ENCODE data around the gene NDUFS3. TPM values are rescaled to one million over a fixed set of nuclear protein-coding genes. Genes with fewer than 3 reads are reported as not detected.
"Not testable (repeated sequence)": the region's sequence is repeated elsewhere in the genome, so short reads cannot be mapped to it uniquely, and the experiment has no call there.

Gene NDUFS3
- 10 to 100 TPM; 38.7 to 75.6 (median 53.2) TPM for total RNA-seq

- Histone ChIP-seq H3K27ac (peak within 1 kb of the TSS; percentile 19 to 90 (median 89)), H3K27me3 (no peaks in the 10 kb centered on the region), H3K9me3 (no peaks in the 10 kb centered on the region), H3K36me3 (peaks cover 0 to 72% of the 10 kb centered on the region in 2 donors), H3K4me3 (peak within 1 kb of the TSS; percentile 54 to 93), H3K4me1 (peaks cover 5 to 38% (median 17%) of the 10 kb centered on the region in 3 donors)
- 0% methylated on average over 5 to 17 of the region's 72 CpGs for WGBS, 2 donors (ENCODE audit: low coverage in 1 of 2)
- peak; percentile 94 for ATAC-seq
- TF ChIP-seq POLR2AphosphoS5 (IDR thresholded peaks at IDR 0.05) (peak; percentile 88), EP300 (IDR thresholded peaks at IDR 0.05) (no peak), POLR2A (IDR thresholded peaks at IDR 0.05) (peak; percentile 24 to 49), CTCF (IDR thresholded peaks at IDR 0.05) (peak in 1 of 4 experiments; percentile 17)
Observed at GRCh38 chr11:47578524-47579494, at the start of gene NDUFS3, which contains the start of gene KBTBD4. Gene NDUFS3, plus strand, starts transcription at chr11:47579074. Its CDS starts 18 bp downstream, at chr11:47579092. Gene KBTBD4, minus strand, starts transcription at chr11:47578970. Its CDS starts 19 bp downstream, at chr11:47578951.

- Histone ChIP-seq H3K36me3 (no peaks in the 10 kb centered on the region), H3K9me3 (no peaks in the 10 kb centered on the region), H3K27ac (peak overlapping the region in 2 of 4 donors; percentile 52 to 81), H3K4me1 (peaks cover 17 to 99% (median 34%) of the 10 kb centered on the region in 3 donors), H3K27me3 (no peaks in the 10 kb centered on the region), H3K4me3 (no peak overlapping the region)
- 83 to 88% methylated on average over 4 of the region's 4 CpGs for WGBS, 2 donors (ENCODE audit: low coverage in 1 of 2)
- ATAC-seq, result no peak
- no peak for TF ChIP-seq CTCF (IDR thresholded peaks at IDR 0.05)
- no peak for TF ChIP-seq POLR2A (IDR thresholded peaks at IDR 0.05)
- no peak for TF ChIP-seq EP300 (IDR thresholded peaks at IDR 0.05)
- no peak for TF ChIP-seq POLR2AphosphoS5 (IDR thresholded peaks at IDR 0.05)
Observed at GRCh38 chr11:47529951-47530350, 48.9 kb upstream of the NDUFS3 start.

GRCh38 chr11:47530721-47531120 lies 48.2 kb upstream of the NDUFS3 start:
- Histone ChIP-seq H3K27ac (peak overlapping the region in 3 of 4 donors; percentile 46 to 72 (median 52)), H3K4me1 (peaks cover 14 to 98% (median 32%) of the 10 kb centered on the region in 3 donors)
- H3K4me3 ChIP-seq, H3K27me3 ChIP-seq, H3K36me3 ChIP-seq, ATAC-seq, H3K9me3 ChIP-seq: not testable (repeated sequence)
- WGBS, 2 donors (ENCODE audit: low coverage in 1 of 2), result 85 to 90% methylated on average over 2 to 5 of the region's 9 CpGs

GRCh38 chr11:47531666-47532065 lies 47.2 kb upstream of the NDUFS3 start:
- peak overlapping the region in 3 of 4 donors; percentile 46 to 72 (median 52) for H3K27ac ChIP-seq
- WGBS, 2 donors (ENCODE audit: low coverage in 1 of 2), result 51 to 57% methylated on average over 3 of the region's 3 CpGs
- no peak for TF ChIP-seq CTCF (IDR thresholded peaks at IDR 0.05)
- no peaks in the 10 kb centered on the region for H3K27me3 ChIP-seq
- H3K4me3 ChIP-seq, result no peak overlapping the region
- no peaks in the 10 kb centered on the region for H3K9me3 ChIP-seq
- H3K4me1 ChIP-seq, result peaks cover 14 to 98% (median 36%) of the 10 kb centered on the region in 3 donors
- no peak for ATAC-seq
- peaks cover 0 to 6% of the 10 kb centered on the region in 2 donors for H3K36me3 ChIP-seq

- 55 to 64% methylated on average over 1 of the region's 2 CpGs for WGBS, 2 donors (ENCODE audit: low coverage in 1 of 2)
- peaks cover 0 to 6% of the 10 kb centered on the region in 2 donors for H3K36me3 ChIP-seq
- no peak overlapping the region for H3K4me3 ChIP-seq
- TF ChIP-seq EP300 (IDR thresholded peaks at IDR 0.05) (no peak), CTCF (IDR thresholded peaks at IDR 0.05) (no peak), POLR2A (IDR thresholded peaks at IDR 0.05) (no peak), POLR2AphosphoS5 (IDR thresholded peaks at IDR 0.05) (no peak)
- no peaks in the 10 kb centered on the region for H3K27me3 ChIP-seq
- no peak for ATAC-seq
- peaks cover 14 to 98% (median 39%) of the 10 kb centered on the region in 3 donors for H3K4me1 ChIP-seq
- H3K9me3 ChIP-seq, result no peaks in the 10 kb centered on the region
- H3K27ac ChIP-seq, result peak overlapping the region; percentile 11 to 72 (median 53)
Observed at GRCh38 chr11:47532597-47533213, 46.2 kb upstream of the NDUFS3 start.
